Mucosa of descending colon (tissue), 3 donors: ENCODE data around the gene SGCD. TPM values are rescaled to one million over a fixed set of nuclear protein-coding genes. Genes with fewer than 3 reads are reported as not detected.

Experiments
- ATAC-seq: fragments of 200-7000 bp; cut with Tn5 transposase; one replicate; pipeline ENCODE4 v1.9.1; 2020; ENCODE audit warnings: mild to moderate bottlenecking, moderate library complexity
- DNase-seq, 3 donors: peaks; one replicate each; pipeline ENCODE4 v3.0.0-alpha.2; 2020
- H3K36me3 ChIP-seq: fragments of 200-600 bp; one replicate; pipeline ENCODE4 v1.8.0; 2021; ENCODE audit warnings: low read depth, mild to moderate bottlenecking
- H3K4me1 ChIP-seq: fragments of 200-600 bp; one replicate; pipeline ENCODE4 v1.8.0; 2021; ENCODE audit warnings: low read depth, mild to moderate bottlenecking
- H3K4me3 ChIP-seq: fragments of 200-600 bp; one replicate; pipeline ENCODE4 v1.8.0; 2021; ENCODE audit warnings: mild to moderate bottlenecking
- H3K9me3 ChIP-seq: fragments of 200-600 bp; one replicate; pipeline ENCODE4 v1.8.0; 2021; ENCODE audit warnings: mild to moderate bottlenecking
- intact Hi-C, 2 donors: fragments of 100-400 bp; cut with DNase I in 1 of 2; cut with micrococcal nuclease in 1 of 2; formaldehyde crosslinking; loops; one replicate each; pipeline versions ENCODE4 v1.11.0 to v1.11.1; 2022; cut with DNase I, micrococcal nuclease
- total RNA-seq, 3 donors: library from RNA; stranded (reverse); fragmentation: NEBNext Ultra II Directional in 2 of 3; extraction: Animal tissue kit (Norgen Biotek cat#: 25700) in 2 of 3; gene quantifications; one replicate each; pipeline versions ENCODE4 v1.2.1 to v1.2.4, GENCODE V29; 2021 to 2023
- TF ChIP-seq, protein P1 (sequence below): fragments of 200-600 bp; IDR thresholded peaks from one replicate; pipeline ENCODE4 v1.8.0; 2022; ENCODE audit warnings: antibody characterized with exemption, mild to moderate bottlenecking
- donor health status: DM: no; HTN: no; CAD: no; lungs with moderate emphysema.
- donor health status: DM: no; HTN: no; CAD: no.
- donor health status: DM: no; HTN: yes; CAD: no.

The SGCD gene
- total RNA-seq, 3 donors from 2014 or later: 1.2 to 7.4 (median 2.0) TPM

DNA sequence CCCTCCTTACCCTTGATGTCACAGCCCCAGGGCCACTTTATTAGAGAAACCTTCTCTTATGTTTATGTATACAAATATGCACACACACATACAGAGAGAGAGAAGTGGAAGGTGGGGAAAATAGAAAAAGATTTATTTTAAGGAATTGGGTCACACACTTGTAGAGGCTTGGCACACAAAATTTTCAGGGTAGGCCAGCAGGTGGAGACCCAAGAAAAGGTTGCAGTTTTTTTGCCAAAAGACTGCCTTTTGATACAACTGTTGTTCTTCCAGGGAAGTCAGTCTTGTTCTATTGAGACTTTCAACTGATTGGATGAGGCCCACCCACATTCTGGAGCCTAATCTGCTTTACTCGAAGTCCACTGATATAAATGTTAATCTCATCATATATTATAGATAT, 392.0 kb downstream of the SGCD start:
- Histone ChIP-seq H3K36me3 (no peaks in the 10 kb centered on the region), H3K4me1 (no peaks in the 10 kb centered on the region), H3K4me3 (no peak overlapping the region), H3K9me3 (no peaks in the 10 kb centered on the region)
- DNase-seq (no peak), ATAC-seq (no peak)
- TF ChIP-seq, protein P1, sequence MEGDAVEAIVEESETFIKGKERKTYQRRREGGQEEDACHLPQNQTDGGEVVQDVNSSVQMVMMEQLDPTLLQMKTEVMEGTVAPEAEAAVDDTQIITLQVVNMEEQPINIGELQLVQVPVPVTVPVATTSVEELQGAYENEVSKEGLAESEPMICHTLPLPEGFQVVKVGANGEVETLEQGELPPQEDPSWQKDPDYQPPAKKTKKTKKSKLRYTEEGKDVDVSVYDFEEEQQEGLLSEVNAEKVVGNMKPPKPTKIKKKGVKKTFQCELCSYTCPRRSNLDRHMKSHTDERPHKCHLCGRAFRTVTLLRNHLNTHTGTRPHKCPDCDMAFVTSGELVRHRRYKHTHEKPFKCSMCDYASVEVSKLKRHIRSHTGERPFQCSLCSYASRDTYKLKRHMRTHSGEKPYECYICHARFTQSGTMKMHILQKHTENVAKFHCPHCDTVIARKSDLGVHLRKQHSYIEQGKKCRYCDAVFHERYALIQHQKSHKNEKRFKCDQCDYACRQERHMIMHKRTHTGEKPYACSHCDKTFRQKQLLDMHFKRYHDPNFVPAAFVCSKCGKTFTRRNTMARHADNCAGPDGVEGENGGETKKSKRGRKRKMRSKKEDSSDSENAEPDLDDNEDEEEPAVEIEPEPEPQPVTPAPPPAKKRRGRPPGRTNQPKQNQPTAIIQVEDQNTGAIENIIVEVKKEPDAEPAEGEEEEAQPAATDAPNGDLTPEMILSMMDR: no peak
- intact Hi-C loops: no loop called here

DNA sequence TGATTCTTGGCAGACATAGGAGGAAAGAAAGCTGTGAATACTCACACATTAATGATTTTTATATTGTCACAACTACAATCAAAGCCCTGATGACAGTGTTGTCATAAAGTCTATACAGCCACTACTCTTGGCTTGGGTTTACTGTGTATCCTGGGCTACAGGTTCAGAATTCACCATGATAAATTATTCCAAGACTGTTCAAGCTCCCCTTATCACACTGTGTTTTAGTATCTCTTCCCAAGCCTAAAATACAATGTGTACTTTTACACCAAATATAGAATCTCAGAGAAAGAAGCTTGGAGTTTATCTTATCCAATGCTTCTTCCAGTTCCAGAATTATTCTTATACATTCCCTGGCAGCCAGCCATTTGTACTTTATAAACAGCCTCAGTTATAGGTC, 395.4 kb downstream of the SGCD start:
- TF ChIP-seq, protein P1: no peak
- no peaks in the 10 kb centered on the region for H3K36me3 ChIP-seq
- H3K4me3 ChIP-seq: no peak overlapping the region
- no peaks in the 10 kb centered on the region for H3K9me3 ChIP-seq
- intact Hi-C loops: no loop called here
- no peaks in the 10 kb centered on the region for H3K4me1 ChIP-seq
- DNase-seq (no peak), ATAC-seq (no peak)

DNA sequence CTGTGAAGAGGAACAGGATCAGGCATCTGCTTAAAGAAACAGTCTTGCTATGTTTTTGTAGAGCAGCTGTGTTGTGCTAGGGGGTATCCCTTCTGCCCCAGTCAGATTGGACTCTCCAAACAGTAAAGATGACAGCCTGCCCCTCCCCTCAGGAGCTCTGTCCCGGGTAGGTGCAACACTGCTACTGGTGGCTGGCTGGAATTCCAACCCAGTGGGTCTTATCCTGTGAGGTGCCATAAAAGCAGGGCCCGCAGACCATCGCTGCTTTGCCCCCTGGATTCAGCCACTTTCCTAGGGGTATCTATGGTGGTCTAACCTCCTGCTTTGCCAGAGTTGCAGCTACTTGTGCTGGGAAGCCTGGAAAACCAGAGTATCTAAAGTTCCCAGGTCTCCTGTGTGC, 408.5 kb downstream of the SGCD start:
- DNase-seq (no peak), ATAC-seq (no peak)
- Histone ChIP-seq H3K9me3 (no peaks in the 10 kb centered on the region), H3K36me3 (no peaks in the 10 kb centered on the region), H3K4me3 (no peak overlapping the region), H3K4me1 (no peaks in the 10 kb centered on the region)
- intact Hi-C loops: no loop called here
- TF ChIP-seq, protein P1: no peak

DNA sequence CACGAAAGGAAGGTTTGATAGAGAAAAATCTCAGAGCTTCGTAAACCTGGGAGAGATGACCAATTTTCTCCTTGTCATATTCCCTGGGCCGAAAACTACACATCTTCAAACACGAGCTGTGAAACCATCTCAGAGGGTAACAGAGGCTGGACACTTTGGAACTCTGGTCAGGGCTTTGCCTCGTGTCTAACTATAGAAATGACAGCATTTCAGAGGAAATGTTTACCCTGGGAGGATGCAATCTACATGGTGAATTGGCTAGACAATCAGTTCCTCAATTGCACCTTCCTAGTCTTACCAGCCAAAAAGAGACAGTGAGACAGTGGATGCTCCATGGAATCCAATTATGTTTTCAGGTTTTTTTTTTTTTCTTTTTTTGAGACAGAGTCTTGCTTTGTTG, 414.6 kb downstream of the SGCD start:
- DNase-seq (no peak), ATAC-seq (no peak)
- intact Hi-C loops: no loop called here
- no peaks in the 10 kb centered on the region for H3K9me3 ChIP-seq
- H3K36me3 ChIP-seq: no peaks in the 10 kb centered on the region
- TF ChIP-seq, protein P1: no peak
- no peaks in the 10 kb centered on the region for H3K4me1 ChIP-seq
- H3K4me3 ChIP-seq: no peak overlapping the region

DNA sequence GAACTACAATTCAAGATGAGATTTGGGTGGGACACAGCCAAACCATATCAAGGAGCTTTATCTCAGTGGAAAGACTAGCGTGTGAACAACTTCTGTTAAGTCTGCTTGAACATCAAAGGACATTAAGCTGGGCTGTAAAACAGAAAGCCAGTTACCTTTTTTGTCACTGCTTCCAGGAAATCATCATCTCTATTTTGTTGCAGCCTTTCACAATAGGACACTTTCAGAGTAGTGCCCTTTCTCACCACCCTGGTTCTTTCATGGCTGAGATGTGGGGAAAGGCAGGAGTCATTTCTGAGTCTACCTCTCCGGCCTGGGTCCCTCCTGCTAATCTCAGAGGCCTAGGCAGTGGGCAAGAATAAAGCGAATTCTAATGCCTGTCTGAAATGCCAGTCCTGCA, 426.9 kb downstream of the SGCD start:
- no peak for ATAC-seq
- H3K4me3 ChIP-seq: no peak overlapping the region
- no peaks in the 10 kb centered on the region for H3K4me1 ChIP-seq
- no peaks in the 10 kb centered on the region for H3K9me3 ChIP-seq
- no peak for DNase-seq
- TF ChIP-seq, protein P1: no peak
- intact Hi-C loops: no loop called here
- no peaks in the 10 kb centered on the region for H3K36me3 ChIP-seq

DNA sequence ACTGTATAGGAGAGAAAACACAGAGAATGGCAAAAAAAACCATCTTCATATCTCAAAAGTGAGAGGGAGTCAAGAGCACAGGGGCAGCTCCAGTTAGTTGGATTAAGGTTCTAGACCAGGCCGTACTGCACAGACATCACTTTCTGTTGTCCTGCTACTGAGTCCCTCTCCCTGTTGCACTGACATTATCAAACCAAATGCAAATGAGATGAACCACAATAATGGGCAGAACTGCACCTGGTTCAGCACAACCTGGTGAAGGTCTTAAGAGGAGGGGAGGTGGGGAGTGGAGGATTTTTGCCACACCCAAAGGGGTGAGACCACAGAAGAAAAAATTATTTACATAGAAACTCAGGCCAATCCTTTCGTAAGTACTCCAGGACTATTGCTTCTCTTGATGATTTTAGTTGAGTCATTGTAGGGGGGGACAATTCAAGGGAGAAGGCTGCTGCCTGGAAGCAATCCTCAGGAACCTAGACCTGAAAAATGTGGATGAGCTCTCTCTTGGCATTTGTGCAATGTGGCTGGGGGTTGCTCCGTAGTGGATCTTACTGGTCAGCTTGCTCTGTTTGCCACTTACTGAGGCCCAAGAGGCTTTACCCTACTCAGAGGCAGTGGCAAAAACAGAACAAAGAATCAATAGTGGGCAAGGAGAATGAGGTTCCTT, 428.6 kb downstream of the SGCD start:
- Histone ChIP-seq H3K36me3 (no peaks in the 10 kb centered on the region), H3K4me3 (no peak overlapping the region), H3K4me1 (no peaks in the 10 kb centered on the region), H3K9me3 (no peaks in the 10 kb centered on the region)
- intact Hi-C loops: no loop called here
- DNase-seq: no peak
- TF ChIP-seq, protein P1: no peak
- ATAC-seq: no peak
